Suprapubic skin (tissue), 4 donors: Measurements from ENCODE around the gene SYT8. TPM values are rescaled to one million over a fixed set of nuclear protein-coding genes. Genes with fewer than 3 reads are reported as not detected.

ENCODE experiments used
- DNase-seq, 2 donors: peaks; one replicate each; pipeline ENCODE4 v3.0.0-alpha.2; 2019; ENCODE audit warnings: low spot score in 2 of 2
- H3K27ac ChIP-seq: fragments of 200-600 bp; sonication (generic); one replicate; pipeline ENCODE4 v1.5.1; 2019
- H3K27me3 ChIP-seq: fragments of 200-600 bp; sonication (generic); one replicate; pipeline ENCODE4 v1.5.1; 2019
- H3K36me3 ChIP-seq: fragments of 200-600 bp; sonication (generic); one replicate; pipeline ENCODE4 v1.5.1; 2019
- H3K4me1 ChIP-seq: fragments of 200-600 bp; sonication (generic); one replicate; pipeline ENCODE4 v1.5.1; 2019
- H3K4me3 ChIP-seq: fragments of 200-600 bp; sonication (generic); one replicate; pipeline ENCODE4 v1.5.1; 2019; ENCODE audit warnings: mild to moderate bottlenecking
- H3K9me3 ChIP-seq: fragments of 200-600 bp; sonication (generic); one replicate; pipeline ENCODE4 v1.5.1; 2019
- EP300 ChIP-seq: sonication (generic); formaldehyde crosslinking; IDR thresholded peaks from one replicate; pipeline ENCODE4 v1.6.1; 2017; ENCODE audit warnings: antibody characterized with exemption
- POLR2A ChIP-seq, 2 donors: fragments of 450-650 bp; IDR thresholded peaks; one replicate each; pipeline ENCODE4 v1.6.1; 2017; ENCODE audit warnings: antibody characterized with exemption in 2 of 2, mild to moderate bottlenecking in 2 of 2, moderate library complexity in 2 of 2
- POLR2AphosphoS5 ChIP-seq, 3 donors: sonication (generic); formaldehyde crosslinking; IDR thresholded peaks; one replicate each; pipeline ENCODE4 v1.6.1; 2017; ENCODE audit warnings: antibody characterized with exemption in 3 of 3
- WGBS: methylation state at CpG from one replicate; pipeline ENCODE4 v1.1.5; 2018; 5-methylcytosine and 5-hydroxymethylcytosine counted together
- total RNA-seq, 4 donors: library from RNA; depleted of rRNA; stranded (reverse); fragments of >200 nt; gene quantifications; one replicate each; pipeline ENCODE4 v1.1.0, GENCODE V29; 2016
- TF ChIP-seq, protein P1 (sequence below), 2 donors: fragments of 200-600 bp in 1 of 2; fragments of 450-650 bp in 1 of 2; sonication (generic) in 1 of 2; IDR thresholded peaks; one replicate each; pipeline ENCODE4 v1.5.1; 2016 to 2019; ENCODE audit warnings: antibody characterized with exemption in 2 of 2, mild to moderate bottlenecking in 1 of 2, moderate library complexity in 1 of 2

Gene SYT8
- total RNA-seq, 4 donors from 2014 or later, result 141 to 280 (median 193) TPM

GRCh38 chr11:1879941-1880720, 45.3 kb downstream of the SYT8 start:
- Histone ChIP-seq H3K4me3 (no peak overlapping the region), H3K27me3 (no peaks in the 10 kb centered on the region), H3K27ac (peak overlapping the region; percentile 90), H3K36me3 (peaks cover 21% of the 10 kb centered on the region), H3K9me3 (no peaks in the 10 kb centered on the region), H3K4me1 (peaks cover 74% of the 10 kb centered on the region)
- TF ChIP-seq, protein P1, sequence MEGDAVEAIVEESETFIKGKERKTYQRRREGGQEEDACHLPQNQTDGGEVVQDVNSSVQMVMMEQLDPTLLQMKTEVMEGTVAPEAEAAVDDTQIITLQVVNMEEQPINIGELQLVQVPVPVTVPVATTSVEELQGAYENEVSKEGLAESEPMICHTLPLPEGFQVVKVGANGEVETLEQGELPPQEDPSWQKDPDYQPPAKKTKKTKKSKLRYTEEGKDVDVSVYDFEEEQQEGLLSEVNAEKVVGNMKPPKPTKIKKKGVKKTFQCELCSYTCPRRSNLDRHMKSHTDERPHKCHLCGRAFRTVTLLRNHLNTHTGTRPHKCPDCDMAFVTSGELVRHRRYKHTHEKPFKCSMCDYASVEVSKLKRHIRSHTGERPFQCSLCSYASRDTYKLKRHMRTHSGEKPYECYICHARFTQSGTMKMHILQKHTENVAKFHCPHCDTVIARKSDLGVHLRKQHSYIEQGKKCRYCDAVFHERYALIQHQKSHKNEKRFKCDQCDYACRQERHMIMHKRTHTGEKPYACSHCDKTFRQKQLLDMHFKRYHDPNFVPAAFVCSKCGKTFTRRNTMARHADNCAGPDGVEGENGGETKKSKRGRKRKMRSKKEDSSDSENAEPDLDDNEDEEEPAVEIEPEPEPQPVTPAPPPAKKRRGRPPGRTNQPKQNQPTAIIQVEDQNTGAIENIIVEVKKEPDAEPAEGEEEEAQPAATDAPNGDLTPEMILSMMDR (IDR thresholded peaks at IDR 0.05), result no peak
- TF ChIP-seq POLR2AphosphoS5 (IDR thresholded peaks at IDR 0.05), result peak in 1 of 3 donors; percentile 34
- TF ChIP-seq EP300, result no peak
- TF ChIP-seq POLR2A (IDR thresholded peaks at IDR 0.05), result no peak
- WGBS, result 58% methylated on average over 13 of the region's 32 CpGs
- peak; percentile 88 to 92 for DNase-seq

- Histone ChIP-seq H3K27ac (peak overlapping the region; percentile 90), H3K9me3 (no peaks in the 10 kb centered on the region), H3K36me3 (peaks cover 27% of the 10 kb centered on the region), H3K4me1 (peaks cover 66% of the 10 kb centered on the region), H3K27me3 (no peaks in the 10 kb centered on the region), H3K4me3 (no peak overlapping the region)
- DNase-seq, result peak in 1 of 2 donors; percentile 61
- WGBS, result 87% methylated on average over 3 of the region's 9 CpGs
- TF ChIP-seq POLR2AphosphoS5 (IDR thresholded peaks at IDR 0.05) (no peak), POLR2A (IDR thresholded peaks at IDR 0.05) (no peak), EP300 (no peak)
- TF ChIP-seq, protein P1 (IDR thresholded peaks at IDR 0.05), result no peak
These were observed 46.1 kb downstream of the SYT8 start for GRCh38 chr11:1880746-1881441.

- peaks cover 35% of the 10 kb centered on the region for H3K36me3 ChIP-seq
- H3K9me3 ChIP-seq, result no peaks in the 10 kb centered on the region
- no peak for TF ChIP-seq EP300
- TF ChIP-seq POLR2A (IDR thresholded peaks at IDR 0.05), result no peak
- TF ChIP-seq, protein P1 (IDR thresholded peaks at IDR 0.05), result no peak
- no peak for TF ChIP-seq POLR2AphosphoS5 (IDR thresholded peaks at IDR 0.05)
- H3K27ac ChIP-seq, result peak overlapping the region; percentile 90
- H3K4me1 ChIP-seq, result peaks cover 58% of the 10 kb centered on the region
- 45% methylated on average over 18 of the region's 43 CpGs for WGBS
- peak; percentile 73 to 82 for DNase-seq
- H3K27me3 ChIP-seq, result no peaks in the 10 kb centered on the region
- H3K4me3 ChIP-seq, result no peak overlapping the region
These were observed 46.9 kb downstream of the SYT8 start for GRCh38 chr11:1881442-1882264.

GRCh38 chr11:1882265-1883238, 47.8 kb downstream of the SYT8 start:
- TF ChIP-seq EP300, result no peak
- TF ChIP-seq POLR2AphosphoS5 (IDR thresholded peaks at IDR 0.05), result no peak
- TF ChIP-seq, protein P1 (IDR thresholded peaks at IDR 0.05), result peak; percentile 75 to 89
- no peak for TF ChIP-seq POLR2A (IDR thresholded peaks at IDR 0.05)
- Histone ChIP-seq H3K27ac (peak overlapping the region; percentile 90), H3K4me1 (peaks cover 53% of the 10 kb centered on the region), H3K27me3 (no peaks in the 10 kb centered on the region), H3K36me3 (peaks cover 42% of the 10 kb centered on the region), H3K4me3 (no peak overlapping the region), H3K9me3 (no peaks in the 10 kb centered on the region)
- 28% methylated on average over 3 of the region's 23 CpGs for WGBS
- DNase-seq, result peak; percentile 85 to 86
